Activated CD8-positive, alpha-beta memory T cell treated with anti-CD3 and anti-CD28 coated beads, Interleukin-2, amount 10 ng/mL, durations not matched to agents 7 days and 5 days (primary cell): ENCODE data around the gene STAT1. TPM values are rescaled to one million over a fixed set of nuclear protein-coding genes. Genes with fewer than 3 reads are reported as not detected.

Experiments used
- ATAC-seq: fragments of 150-1000 bp; cut with Tn5 transposase; one replicate; pipeline ENCODE4 v1.10.0; 2021; ENCODE audit warnings: moderate library complexity
- CTCF ChIA-PET: fragments of 350-600 bp; sonication (Branson Sonifier 250); formaldehyde crosslinking; loops from one replicate; lab custom pipeline; 2021; ENCODE audit warnings: antibody characterized with exemption; lab: Charles Lee
- DNase-seq: peaks from one replicate; pipeline ENCODE4 v3.0.0-alpha.2; 2020
- H3K27ac Mint-ChIP-seq: one replicate; pipeline ENCODE4 v1.8.0; 2021; ENCODE audit warnings: mild to moderate bottlenecking, mixed read lengths
- H3K27me3 Mint-ChIP-seq: one replicate; pipeline ENCODE4 v1.8.0; 2021; ENCODE audit warnings: mixed read lengths
- H3K36me3 Mint-ChIP-seq: one replicate; pipeline ENCODE4 v1.8.0; 2021; ENCODE audit warnings: mild to moderate bottlenecking, mixed read lengths
- H3K4me1 Mint-ChIP-seq: one replicate; pipeline ENCODE4 v1.8.0; 2021; ENCODE audit warnings: mixed read lengths
- H3K4me3 Mint-ChIP-seq: one replicate; pipeline ENCODE4 v1.8.0; 2021; ENCODE audit warnings: mild to moderate bottlenecking, moderate library complexity, mixed read lengths
- H3K9me3 Mint-ChIP-seq: one replicate; pipeline ENCODE4 v1.8.0; 2022; ENCODE audit warnings: low read depth, mixed read lengths
- total RNA-seq, 2 experiments: library from RNA; stranded (reverse); gene quantifications; one replicate each; pipeline ENCODE4 v1.2.3, GENCODE V29; 2021

STAT1 gene
- total RNA-seq, 2 experiments from 2014 or later = 385 to 515 TPM

DNA sequence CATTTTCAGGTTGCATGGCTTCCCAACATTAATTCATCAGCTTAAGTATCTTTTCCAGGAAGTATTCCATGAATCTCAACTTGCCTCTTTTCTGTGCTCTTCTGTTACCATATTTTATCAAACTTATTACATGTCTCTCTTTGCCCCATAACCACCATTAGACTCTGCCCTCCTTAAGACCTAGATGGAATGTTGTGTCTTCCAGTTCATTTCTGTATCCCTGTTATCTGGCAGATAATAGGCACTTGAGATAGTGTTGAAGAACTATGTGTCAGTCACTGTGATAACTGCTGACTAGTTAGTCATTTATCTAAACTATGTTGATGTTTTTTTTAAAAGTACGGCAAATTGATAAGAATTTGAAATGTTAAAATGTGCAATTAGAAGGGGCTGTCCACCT is 91.6 kb downstream of the STAT1 start:
- ATAC-seq (no peak), DNase-seq (no peak)
- CTCF ChIA-PET = no interaction called here
- H3K9me3 Mint-ChIP-seq = no peaks in the 10 kb centered on the region
- no peak overlapping the region for H3K4me3 Mint-ChIP-seq
- peaks cover 20% of the 10 kb centered on the region for H3K4me1 Mint-ChIP-seq
- H3K27me3 Mint-ChIP-seq = no peaks in the 10 kb centered on the region
- no peak overlapping the region for H3K27ac Mint-ChIP-seq
- peaks cover 54% of the 10 kb centered on the region for H3K36me3 Mint-ChIP-seq

DNA sequence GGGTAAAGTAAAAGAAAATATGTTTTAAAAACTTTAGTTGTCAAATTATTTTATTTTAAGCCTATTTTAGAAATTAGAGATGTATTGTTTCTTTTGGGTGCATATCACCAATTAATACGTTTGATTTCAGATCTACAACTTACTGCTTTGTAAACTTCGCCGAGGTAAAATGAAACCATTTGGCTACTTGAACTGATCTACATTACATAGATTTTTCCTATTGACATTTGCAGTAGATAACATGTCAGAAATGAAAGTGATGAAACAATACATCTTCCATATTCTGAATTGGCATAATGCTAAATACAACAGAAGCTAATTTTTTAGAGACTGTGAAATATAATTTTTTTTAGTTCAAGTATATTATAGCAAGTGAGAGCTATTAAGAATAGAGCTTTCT is 93.9 kb downstream of the STAT1 start:
- Mint-ChIP-seq H3K4me3 (no peak overlapping the region), H3K27ac (no peak overlapping the region), H3K27me3 (no peaks in the 10 kb centered on the region), H3K36me3 (peaks cover 60% of the 10 kb centered on the region), H3K9me3 (no peaks in the 10 kb centered on the region), H3K4me1 (peaks cover 31% of the 10 kb centered on the region)
- DNase-seq (no peak), ATAC-seq (no peak)
- CTCF ChIA-PET = no interaction called here

Other genes with a start within 250 kb of the STAT1 start
- 100 to 1,000 TPM; 187 to 191 TPM for gene GLS, start 133.3 kb downstream of the STAT1 start, total RNA-seq
- gene STAT4, start 136.8 kb upstream of the STAT1 start, total RNA-seq = 100 to 1,000 TPM; 101 to 109 TPM
- gene MYO1B, start 231.2 kb upstream of the STAT1 start, total RNA-seq = 1 to 10 TPM; 1.6 to 4.3 TPM